ELF-1 (cell line): ENCODE measurements around the gene ZFPM1.

Experiments used
- DNase-seq: peaks from one replicate; pipeline ENCODE4 v3.0.0-alpha.2; 2016; ENCODE audit warnings: low read depth, low spot score

The ZFPM1 gene

DNA sequence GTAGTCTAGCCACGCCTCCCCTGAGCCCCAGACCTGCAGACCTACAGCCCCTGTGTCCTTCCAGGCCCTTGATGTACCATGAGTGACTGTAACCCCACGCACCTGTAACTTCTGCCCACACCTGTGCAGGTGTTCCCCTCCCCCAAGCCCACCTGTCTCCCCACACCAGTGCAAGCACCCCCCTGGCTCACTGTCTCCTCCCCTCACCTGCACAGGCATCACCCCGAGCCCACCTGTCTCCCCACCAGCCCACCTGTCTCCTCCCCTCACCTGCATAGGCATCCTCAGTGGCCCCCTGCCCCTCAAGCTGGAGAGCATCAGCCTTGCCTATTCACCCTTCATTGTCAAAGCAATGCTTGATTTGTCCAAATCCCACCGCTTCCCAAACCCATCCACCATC is 84.8 kb downstream of the ZFPM1 start:
- no peak for DNase-seq

DNA sequence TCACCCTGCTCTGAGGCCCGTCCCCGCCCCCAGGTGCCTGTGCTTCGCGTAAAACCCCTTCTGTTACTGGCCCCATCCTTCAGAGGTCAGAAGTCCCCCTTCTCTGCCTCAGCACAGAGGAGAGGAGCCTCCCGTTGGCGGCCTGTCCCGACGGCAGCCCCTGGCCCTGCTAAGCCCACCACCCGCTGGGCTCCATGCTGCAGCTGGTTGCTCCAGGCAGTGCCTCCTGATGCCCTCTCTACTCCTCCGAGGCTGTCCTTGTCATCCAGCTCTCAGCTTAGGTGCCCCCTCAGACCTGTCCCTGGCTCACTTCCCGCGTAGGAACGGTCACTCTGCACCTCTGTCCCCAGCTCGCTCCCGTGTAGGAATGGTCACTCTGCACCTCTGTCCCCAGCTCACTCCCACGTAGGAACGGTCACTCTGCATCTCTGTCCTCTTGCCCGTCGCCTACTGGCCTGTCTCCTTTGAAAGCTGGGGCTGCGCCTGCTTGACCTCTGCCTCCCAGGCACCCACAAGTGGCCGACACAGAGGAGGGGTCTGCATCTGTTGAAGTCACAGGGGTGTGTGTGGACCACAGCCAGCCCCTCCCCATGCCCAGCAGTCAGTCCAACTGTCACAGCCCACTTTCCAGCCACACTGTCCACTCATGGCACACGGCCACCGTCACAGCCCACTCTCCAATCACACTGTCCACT is 85.4 kb downstream of the ZFPM1 start:
- no peak for DNase-seq

DNA sequence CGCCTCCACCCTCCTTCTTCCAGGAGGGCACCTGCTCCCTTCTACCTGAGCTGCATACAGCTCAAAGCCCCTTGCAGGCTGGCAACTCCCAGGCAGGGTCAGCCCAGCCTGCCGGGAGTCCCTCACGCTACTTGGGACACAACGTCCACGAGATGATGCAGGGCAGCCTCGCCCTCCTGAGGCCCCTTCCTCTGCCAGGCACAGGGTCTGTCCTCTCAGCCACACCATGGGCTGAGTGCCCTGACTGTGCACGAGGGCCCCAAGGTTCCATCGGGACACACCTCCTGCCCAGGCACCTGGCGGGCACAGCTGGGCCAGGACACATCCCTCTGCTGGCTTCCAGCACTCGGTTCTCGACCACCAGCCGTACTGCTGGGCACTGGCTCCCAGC is 86.2 kb downstream of the ZFPM1 start:
- DNase-seq, result no peak

DNA sequence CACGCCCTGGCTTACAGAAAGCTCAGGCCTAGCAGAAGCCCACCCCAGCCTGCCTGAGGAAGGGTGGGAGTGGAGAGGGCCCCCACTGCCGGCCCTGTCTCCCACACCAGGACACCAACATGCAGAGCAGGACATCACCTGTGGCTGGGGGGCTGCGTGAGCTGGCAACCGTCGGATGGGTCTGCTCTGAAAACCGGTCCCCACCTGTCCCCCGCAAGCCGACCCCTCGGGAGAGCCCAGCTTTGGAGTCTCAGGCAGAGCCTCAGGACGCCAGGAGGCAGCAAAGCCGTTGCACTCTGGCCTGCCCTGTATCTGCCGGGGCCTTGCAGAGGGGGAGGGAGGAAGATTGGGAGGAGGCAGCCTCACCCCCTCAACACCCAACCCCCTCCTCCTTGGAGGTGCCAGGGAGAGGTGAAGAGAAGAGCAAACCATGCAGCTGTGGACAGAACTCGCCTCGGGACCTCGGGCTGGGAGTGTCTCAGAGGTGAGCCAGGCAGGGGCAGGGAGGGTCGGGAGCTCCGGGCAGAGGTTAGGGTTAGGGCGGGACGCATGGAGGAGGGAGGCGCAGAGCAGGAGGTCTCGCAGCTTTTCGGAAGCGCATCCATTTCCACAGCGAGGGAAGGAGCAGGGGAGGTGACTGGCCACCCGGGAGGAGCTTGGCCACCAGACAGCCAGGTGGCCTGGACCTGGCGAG is 86.7 kb downstream of the ZFPM1 start:
- no peak for DNase-seq

DNA sequence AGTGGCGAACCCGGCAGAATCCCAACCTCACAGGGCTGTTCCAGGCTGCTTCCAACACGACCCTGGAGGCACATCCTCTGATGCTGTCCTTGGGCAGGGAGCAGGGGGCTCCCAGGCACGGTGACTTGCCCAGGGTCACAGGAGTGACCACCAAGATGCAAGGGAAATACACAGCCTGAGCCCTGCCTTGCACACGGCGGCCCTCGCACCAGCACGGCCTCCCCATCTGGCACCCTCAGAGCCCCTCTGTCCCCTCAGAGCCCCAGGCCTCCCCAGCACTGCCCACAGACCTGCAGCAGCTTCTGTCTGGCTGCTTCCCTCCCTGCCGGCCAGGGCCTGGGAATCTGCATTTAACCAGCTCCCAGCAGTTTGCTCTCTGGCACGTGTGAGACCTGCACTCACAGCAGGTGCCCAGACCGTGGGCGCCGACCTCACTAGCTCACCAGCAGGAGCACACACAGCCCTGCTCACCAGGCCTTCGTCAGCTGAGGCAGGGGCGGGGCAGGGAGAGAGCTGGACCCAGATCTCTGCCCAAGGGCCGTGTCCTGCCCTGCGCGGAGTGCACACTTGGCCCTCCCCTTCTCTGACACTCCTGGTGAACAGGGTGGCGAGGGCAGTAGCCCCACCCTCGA is 87.4 kb downstream of the ZFPM1 start:
- no peak for DNase-seq

DNA sequence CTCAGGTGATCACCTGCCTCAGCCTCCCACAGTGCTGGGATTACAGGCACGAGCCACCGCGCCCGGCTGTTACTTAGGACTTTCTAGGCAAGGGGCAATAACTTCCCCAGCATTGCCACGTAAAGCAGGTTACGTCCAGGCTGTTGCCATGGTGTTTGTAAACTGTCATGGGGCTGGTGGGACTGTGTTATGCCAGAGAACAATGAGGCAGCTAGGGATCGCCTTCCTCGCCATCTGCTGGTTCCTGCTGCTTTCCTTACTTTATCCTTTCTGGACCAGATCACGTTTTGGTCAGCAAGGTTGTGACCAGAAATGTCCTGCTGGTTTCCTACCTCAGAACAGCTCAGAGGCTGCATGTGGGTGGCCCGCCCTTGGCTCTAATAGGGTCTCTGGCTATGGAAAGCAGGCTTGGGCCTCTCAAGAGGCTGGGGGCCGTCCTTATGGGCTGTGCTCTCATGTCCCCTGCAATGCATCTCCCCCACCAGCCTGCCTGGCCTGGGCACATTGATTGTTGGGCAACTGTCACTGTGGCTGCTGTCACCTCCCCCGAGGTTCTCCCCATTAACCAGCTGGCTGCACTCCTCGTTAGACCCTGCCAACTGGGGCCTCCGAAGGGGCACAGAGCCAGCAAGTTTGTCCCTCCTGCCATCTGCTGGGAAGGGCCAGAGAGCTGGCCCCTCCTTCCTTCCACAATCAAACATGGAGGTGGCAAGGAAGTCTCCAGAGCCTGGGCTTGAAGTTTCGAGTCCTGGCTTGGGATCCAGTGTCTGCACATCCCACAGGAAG is 88.9 kb downstream of the ZFPM1 start:
- DNase-seq, result no peak

DNA sequence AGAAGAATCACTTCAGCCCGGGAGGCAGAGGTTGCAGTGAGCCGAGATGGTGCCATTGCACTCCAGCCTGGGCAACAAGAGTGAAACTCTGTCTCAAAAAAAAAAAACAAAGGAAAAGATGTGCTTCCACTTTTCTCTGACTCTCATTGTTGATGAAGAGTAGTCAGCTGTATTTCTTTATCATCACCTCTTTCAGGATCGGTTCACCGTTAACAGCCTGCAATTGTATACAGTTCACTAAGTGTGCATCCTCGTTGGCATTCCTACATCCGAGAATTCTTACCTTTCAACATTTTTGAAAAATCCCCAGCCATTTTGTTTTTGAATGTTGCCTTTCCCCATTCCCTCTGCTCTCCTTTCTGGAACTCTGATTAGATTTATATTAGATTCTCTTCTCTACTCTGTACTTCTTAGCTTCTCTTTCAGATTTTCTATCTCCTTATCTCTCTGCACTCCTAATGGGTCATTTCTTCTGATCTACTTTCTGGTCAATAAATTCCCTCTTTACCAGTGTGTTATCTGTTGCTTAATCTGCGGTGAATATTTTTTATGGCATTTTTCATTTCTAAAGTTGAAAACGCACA is 90.2 kb downstream of the ZFPM1 start:
- no peak for DNase-seq

DNA sequence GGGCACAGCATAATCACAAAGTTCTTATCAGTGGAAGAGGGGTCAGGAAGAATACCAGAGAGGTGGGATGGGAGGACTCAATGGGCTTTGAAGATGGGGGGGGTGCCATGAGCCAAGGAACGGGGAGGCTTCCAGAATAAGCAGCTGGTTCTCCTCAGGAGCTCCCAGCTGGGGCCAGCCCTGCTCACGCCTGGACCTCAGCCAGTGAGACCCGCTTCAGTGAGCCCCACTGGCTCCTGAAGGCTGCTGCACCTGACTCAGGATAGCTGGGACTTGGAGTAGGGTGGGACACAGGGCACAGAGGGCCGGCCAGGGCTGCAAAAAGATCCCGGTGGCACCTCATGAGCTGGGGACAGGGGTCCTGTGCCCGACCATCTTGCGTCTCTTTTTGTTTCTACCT is 92.7 kb downstream of the ZFPM1 start:
- no peak for DNase-seq

DNA sequence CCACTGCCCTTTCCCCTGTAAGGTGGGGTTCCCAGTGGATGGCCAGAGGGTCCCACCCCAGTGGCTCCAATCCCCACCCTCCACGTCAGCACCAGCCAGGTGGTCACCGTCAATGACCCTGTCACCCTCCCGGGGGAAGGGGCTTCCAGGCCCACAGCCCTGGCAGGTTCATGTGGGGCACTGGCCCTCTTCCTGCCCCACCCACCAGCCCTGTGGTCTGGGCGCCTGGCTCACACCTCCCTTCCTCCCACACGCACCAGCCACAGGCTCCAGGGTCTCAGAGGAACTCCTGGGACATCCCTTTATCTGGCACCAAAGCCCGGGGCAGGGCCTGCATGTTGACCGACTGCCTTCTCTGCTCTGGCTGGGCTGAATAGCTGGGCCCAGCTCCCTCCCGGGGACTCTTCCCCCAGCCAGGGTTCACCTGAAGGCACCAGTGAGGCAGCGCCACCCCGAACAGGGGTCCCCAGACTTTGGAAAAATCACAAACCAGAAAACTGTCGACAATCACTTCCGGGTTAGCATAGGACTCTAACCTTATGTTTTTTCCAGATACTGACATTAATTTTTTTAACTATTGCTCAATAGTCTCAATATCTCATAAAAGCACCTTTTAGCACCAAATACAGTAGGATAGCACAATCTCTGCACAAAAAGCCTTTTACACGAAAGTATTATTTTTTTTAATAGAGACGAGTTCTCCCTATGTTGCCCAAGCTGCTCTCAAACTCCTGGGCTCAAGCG is 95.2 kb downstream of the ZFPM1 start:
- DNase-seq, result no peak

DNA sequence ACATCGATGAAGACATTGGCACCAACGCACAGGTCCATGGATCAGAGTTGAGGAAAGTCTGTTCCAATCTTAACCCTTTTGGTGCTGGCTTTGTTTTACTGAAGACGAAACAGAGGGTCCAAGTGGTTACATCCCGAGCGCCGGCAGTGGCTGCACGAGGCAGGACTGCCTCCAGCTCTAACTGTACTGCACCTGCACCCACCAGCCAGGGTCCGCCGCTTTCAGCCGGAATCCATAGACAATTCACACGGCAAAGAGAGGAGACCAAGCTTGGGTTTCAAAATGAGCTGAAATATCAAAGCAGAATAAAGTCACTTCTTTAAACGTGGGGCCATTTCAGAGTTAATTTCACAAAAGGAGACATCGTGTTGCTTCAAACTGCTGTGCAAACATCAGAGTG is 95.9 kb downstream of the ZFPM1 start:
- no peak for DNase-seq

DNA sequence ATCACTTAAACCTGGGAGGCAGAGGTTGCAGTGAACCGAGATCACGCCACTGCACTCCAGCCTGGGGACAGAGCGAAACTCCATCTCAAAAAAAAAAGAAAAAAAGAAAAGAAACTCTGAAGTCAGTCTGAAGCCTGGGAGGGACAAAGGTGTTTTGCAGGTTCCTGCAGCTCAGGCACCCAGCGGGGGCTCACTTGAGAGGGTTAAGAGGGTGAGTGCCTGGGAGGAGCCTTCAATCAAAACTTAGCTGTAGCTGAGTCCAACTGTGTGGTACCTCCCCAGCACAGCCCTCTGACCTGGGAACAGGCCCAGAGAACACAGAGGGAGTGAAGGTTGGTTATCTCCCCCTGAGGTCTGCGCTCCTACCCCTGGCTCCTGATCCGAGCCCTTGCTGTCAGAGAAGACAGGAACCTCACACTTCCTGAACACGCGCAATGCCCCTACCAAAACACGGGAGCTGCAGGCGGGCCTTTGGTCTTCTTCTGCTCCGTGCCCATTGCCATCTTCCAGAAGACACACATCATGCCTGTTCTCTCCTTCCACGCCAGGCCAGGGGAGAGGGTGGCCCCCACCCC is 96.7 kb downstream of the ZFPM1 start:
- DNase-seq, result no peak

DNA sequence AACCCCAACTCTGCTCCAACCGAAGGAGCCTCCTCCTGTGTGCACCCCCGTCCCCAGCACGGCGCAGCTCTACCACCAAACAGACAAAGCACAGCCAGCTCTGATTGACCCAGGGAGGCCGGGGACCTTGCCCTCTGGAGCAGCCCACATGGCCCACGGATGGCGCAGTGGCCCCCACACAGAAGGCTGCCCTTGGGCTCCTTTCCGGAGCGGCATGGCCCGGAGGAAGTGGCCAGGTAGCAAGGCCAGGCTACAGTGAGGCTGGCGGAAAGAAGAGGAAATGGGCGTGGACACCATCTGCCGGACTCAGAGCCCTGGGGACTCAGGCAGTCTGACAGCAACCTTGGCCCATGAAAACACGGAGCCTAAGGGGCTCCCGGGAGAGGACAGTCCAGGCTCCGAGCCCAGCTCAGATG is 97.2 kb downstream of the ZFPM1 start:
- DNase-seq, result no peak

DNA sequence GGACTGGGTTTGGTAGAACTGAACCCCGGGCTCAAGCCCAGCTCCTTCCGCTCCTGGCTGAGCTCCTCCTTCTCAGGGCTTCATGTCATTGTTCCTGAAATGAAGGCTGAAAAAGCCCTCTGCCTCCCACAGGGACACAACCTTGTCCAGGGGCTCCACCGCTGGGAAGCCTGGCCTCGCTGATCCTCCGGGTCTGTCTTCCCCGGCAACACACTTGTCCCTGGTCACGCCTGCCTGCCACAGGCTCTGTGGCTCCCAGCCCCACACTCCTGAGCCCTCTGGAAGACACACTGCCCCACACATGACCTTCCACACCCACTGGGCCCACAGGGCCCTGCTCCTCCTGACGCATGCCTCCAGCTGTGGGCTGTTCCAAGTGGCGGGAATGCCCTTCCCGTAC is 99.1 kb downstream of the ZFPM1 start:
- DNase-seq, result no peak

DNA sequence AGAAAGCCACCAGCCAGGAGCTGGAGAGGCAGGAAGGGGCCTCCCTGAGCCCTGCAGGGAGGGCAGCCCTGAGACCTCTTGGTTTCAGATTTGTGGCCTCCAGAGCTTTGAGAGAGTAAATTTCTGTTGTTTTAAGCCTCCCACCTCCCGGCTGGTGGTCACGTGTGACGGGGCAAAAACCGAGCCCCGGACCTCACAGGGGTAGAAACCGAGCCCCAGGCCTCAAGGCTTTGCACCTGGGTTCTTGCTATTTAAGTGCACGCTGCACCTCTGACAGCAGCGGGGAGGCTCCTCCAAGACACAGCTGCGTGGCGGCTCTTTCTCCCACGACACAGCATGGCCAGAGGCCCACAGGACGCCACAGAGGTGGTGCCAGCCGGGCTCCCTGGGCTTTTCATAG is 99.7 kb downstream of the ZFPM1 start:
- DNase-seq, result no peak

DNA sequence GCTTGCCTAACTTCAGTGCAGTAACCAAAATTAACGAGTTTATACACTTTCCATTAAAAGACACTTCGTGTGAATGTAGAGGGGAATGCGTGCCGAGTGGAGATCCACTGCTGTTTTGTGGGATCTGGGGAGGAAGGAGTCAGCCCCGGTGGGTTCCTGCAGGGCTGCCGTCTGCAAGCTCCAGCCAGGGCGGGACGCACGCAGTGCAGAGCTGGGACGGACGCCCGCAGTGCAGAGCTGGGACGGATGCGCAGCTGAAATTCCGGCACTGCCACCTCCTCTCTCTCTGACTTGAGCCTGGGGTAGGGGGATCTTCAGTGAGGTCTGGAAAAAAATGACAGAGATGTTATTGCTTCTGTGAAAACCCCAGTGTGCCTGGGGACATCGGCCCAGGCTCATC is 100.7 kb downstream of the ZFPM1 start:
- DNase-seq, result no peak

DNA sequence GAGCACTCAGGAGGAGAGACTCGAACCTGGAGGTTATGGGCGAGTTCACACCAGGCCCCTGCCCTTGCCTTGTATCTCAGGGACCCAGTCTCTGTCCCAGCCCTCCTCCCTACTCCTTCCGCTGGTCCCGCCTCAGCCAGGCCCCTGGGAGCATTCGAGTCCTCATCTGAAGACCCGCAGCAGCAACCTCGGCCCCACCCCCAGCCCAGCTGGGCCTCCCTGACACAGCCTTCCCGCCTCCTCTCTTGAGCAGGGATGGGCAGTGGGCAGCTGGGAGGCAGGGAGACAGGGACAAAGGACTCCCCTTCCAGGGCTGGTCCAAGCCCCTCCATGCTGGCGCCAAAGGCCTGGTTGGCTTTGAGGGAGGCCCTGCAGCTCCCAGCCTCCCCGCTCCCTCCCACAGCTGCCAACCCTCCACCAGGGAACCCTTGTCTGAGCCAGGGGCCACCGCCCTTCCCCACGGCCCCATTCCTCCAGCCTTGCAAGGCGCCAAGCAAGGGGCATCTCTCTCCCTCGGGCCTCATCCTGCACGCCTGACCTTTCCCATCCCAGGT is 101.7 kb downstream of the ZFPM1 start:
- DNase-seq, result no peak

DNA sequence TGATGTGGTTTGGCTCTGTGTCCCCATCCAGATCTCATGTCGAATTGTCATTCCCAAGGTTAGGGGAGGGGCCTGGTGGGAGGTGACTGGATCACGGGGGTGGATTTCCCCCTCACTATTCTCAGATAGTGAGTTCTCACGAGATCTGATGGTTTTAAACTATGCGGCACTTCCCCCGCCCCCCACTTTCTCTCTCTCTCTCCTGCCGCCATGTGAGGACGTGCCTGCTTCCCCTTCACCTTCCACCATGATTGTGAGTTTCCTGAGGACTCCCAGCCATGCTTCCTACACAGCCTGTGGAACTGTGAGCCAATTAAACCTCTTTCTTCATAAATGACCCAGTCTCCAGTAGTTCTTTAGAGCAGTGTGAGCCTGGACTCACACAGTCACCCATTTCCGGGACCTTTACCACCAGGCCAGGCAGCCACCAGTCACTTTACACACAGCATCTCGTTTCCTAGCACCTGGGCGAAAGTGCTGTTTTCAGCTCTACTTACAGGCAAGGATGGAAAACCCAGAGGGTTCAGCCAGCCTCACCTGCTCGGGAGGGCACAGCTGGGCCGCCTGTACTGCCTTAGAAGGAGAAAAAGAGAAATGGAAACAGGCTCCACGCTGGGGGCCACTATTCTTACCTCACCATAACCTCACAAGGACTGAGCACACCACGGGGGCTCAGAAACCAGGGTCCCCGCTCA is 103.4 kb downstream of the ZFPM1 start:
- no peak for DNase-seq

DNA sequence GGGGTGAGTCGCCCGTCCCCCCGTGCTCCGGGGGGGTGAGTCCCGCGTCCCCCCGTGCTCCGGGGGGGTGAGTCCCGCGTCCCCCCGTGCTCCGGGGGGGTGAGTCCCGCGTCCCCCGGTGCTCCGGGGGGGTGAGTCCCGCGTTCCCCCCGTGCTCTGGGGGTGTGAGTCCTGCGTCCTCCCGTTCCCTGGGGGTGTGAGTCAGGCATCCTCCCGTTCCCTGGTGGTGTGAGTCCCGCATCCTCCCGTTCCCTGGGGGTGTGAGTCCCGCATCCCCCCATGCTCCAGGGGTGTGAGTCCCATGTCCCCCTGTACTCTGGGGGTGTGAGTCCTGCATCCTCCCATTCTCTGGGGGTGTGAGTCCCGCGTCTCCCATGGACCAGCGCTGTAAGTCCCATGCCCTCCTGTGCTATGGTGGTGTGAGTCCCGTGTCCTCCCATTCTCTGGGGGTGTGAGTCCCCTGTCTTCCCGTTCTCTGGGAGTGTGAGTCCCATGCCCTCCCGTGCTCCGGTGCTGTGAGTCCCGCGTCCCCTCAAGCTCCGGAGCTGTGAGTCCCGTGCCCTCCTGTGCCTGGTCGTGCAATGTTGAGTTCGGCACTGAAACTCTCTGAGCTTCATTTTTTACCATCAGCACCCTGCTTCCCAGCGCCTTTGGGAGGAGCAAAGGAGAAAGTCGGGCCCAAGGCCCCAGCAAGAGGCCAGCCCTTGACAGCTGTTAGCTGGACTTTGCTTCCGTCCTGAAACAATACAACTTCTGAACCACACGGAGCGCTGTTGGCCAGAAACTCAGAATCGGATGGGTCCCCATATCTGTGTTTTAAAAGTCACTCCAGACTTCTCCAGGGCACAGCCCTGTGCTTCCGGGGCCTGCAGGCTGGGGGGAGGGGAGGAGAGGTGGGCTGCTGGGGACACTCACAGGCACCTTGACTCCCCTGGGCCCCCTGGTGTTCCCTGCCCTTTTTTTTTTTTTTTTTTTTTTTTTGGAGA is 105.7 kb downstream of the ZFPM1 start:
- peak; percentile 57 for DNase-seq
